ENCODE data around the gene PRSS16.

Gene PRSS16

GRCh38 chr6:27286141-27286540 is 38.6 kb downstream of the PRSS16 start:
- DNase-seq = no peak

GRCh38 chr6:27287751-27288135 is 40.2 kb downstream of the PRSS16 start:
- no peak for DNase-seq

- DNase-seq = no peak
Measured at GRCh38 chr6:27288136-27289044, 40.9 kb downstream of the PRSS16 start.

GRCh38 chr6:27290065-27290849 is 42.8 kb downstream of the PRSS16 start:
- DNase-seq = no peak

GRCh38 chr6:27290850-27291208 is 43.3 kb downstream of the PRSS16 start:
- no peak for DNase-seq

- no peak for DNase-seq
Measured at GRCh38 chr6:27293436-27294098, 46.1 kb downstream of the PRSS16 start.

GRCh38 chr6:27294409-27294808 is 46.9 kb downstream of the PRSS16 start:
- no peak for DNase-seq

GRCh38 chr6:27295301-27296079 is 48.0 kb downstream of the PRSS16 start:
- DNase-seq = no peak

- DNase-seq = no peak
Measured at GRCh38 chr6:27296106-27296783, 48.7 kb downstream of the PRSS16 start.

GRCh38 chr6:27297484-27297856 is 50.0 kb downstream of the PRSS16 start:
- DNase-seq = no peak

- no peak for DNase-seq
Measured at GRCh38 chr6:27297857-27298730, 50.6 kb downstream of the PRSS16 start.

GRCh38 chr6:27303613-27304272 is 56.2 kb downstream of the PRSS16 start:
- no peak for DNase-seq
